ENCODE data around the gene MCRIP1. TPM values are rescaled to one million over a fixed set of nuclear protein-coding genes. Genes with fewer than 3 reads are reported as not detected.

Gene MCRIP1
- total and polyA plus RNA-seq, 9 of the 15 experiments (the other 6 are each of a cell fraction or from before 2014, with no cell fraction given) = 0.39 to 35.8 (median 9.7) TPM

DNA sequence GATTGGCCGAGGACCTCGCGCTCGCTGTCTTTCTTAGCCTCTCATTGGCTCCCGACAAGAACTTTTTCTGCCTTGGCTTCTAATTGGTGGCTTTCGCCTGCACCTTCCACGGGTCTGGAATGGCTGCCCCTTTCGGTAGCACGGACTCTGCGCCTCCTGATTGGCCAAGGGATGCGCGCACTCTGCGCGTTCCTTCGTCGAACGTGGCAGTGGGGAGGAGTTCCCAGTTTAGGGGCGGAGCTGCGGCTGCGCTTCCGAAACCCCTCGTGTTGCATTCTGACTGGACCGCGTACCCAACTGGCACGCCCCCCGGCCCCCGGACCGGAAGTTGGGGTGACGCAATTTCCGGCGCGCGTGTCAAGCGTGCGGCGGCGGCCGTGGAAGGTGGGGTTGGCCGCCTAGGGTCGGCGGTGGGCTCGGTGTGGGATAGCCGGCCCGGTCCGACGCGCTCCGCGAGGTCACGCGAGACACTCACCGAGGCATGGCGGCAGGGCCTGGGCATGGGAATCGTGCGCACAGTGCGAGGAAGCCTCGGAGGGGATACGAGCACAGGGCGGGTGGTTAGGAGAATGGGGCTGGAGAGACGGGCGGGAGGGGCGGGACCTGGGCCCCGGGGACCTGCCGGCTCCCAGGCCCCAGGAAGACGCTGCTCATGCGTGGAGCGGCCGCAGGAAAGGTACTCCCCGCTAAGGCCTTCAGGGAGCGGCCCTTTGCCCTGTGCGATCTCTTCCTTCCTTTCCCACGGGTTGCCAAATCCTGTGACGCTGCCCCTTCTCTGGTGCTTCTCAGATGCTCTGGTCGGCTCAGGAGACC lies 27.9 kb upstream of the MCRIP1 start (continued):
- peak; percentile 19; the same call in 1 of the 2 replicates for TF ChIP-seq TFAP4 (CRISPR knock-in tag; IDR thresholded peaks at IDR 0.05; ENCODE audit: borderline replicate concordance)
- peak; percentile 99 for TF ChIP-seq CXXC5 (CRISPR knock-in tag; IDR thresholded peaks at IDR 0.05)
- no peak; the same call in 1 of the 2 replicates for TF ChIP-seq ARID3B (CRISPR knock-in tag; IDR thresholded peaks at IDR 0.05; ENCODE audit: borderline replicate concordance)
- TF ChIP-seq, protein P1, sequence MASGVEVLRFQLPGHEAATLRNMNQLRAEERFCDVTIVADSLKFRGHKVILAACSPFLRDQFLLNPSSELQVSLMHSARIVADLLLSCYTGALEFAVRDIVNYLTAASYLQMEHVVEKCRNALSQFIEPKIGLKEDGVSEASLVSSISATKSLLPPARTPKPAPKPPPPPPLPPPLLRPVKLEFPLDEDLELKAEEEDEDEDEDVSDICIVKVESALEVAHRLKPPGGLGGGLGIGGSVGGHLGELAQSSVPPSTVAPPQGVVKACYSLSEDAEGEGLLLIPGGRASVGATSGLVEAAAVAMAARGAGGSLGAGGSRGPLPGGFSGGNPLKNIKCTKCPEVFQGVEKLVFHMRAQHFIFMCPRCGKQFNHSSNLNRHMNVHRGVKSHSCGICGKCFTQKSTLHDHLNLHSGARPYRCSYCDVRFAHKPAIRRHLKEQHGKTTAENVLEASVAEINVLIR (CRISPR knock-in tag; IDR thresholded peaks at IDR 0.05) = peak; percentile 77
- TF ChIP-seq MBD2 (IDR thresholded peaks at IDR 0.05; ENCODE audit: borderline replicate concordance, low read depth) = peak; percentile 100
- TF ChIP-seq SP2 (IDR thresholded peaks at IDR 0.05; ENCODE audit: extremely low read depth, low read depth, low read length, poor library complexity, severe bottlenecking) = peak; percentile 62
- TF ChIP-seq ZNF347 (CRISPR knock-in tag; IDR thresholded peaks at IDR 0.05; ENCODE audit: low read depth) = peak; percentile 79; the same call in 1 of the 2 replicates
- no peak for TF ChIP-seq SRSF9 (IDR thresholded peaks at IDR 0.05; ENCODE audit: borderline replicate concordance, low read depth, low read length)
- TF ChIP-seq, protein P2, sequence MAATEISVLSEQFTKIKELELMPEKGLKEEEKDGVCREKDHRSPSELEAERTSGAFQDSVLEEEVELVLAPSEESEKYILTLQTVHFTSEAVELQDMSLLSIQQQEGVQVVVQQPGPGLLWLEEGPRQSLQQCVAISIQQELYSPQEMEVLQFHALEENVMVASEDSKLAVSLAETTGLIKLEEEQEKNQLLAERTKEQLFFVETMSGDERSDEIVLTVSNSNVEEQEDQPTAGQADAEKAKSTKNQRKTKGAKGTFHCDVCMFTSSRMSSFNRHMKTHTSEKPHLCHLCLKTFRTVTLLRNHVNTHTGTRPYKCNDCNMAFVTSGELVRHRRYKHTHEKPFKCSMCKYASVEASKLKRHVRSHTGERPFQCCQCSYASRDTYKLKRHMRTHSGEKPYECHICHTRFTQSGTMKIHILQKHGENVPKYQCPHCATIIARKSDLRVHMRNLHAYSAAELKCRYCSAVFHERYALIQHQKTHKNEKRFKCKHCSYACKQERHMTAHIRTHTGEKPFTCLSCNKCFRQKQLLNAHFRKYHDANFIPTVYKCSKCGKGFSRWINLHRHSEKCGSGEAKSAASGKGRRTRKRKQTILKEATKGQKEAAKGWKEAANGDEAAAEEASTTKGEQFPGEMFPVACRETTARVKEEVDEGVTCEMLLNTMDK (IDR thresholded peaks at IDR 0.05; ENCODE audit: borderline replicate concordance, insufficient read depth, low read depth, low read length, poor library complexity, severe bottlenecking) = no peak
- TF ChIP-seq MCM2 (IDR thresholded peaks at IDR 0.05; ENCODE audit: low read depth) = no peak
- peak; percentile 95 for TF ChIP-seq VEZF1 (CRISPR knock-in tag; IDR thresholded peaks at IDR 0.05)
- TF ChIP-seq ZBTB2 (IDR thresholded peaks at IDR 0.05) = peak; percentile 80
- TF ChIP-seq SIX5 (IDR thresholded peaks at IDR 0.05; ENCODE audit: borderline replicate concordance in 1 of 2, insufficient read depth in 1 of 2, low read depth in 1 of 2, low read length in 2 of 2) = no peak; a peak in 1 of 4 replicates

Data from K562 (cell line).